SK-N-SH treated with all-trans-retinoic acid at 6 μM for 48 hours (cell line): ENCODE results near the gene R3HDM2.

ENCODE experiments used
- ATAC-seq: fragments of 200-7000 bp; cut with Tn5 transposase; 3 replicates; pipeline ENCODE4 v1.9.1; 2020; ENCODE audit warnings: mild to moderate bottlenecking, moderate library complexity
- ARNTL ChIP-seq: fragments of 450-650 bp; formaldehyde crosslinking; IDR thresholded peaks from 2 replicates; pipeline ENCODE4 v1.5.0; 2020; ENCODE audit warnings: low read depth, mild to moderate bottlenecking, moderate library complexity, borderline replicate concordance
- BACH2 ChIP-seq: fragments of 250-450 bp; sonication (Bioruptor Pico); IDR thresholded peaks from 2 replicates; pipeline ENCODE4 v1.9.0; 2021; ENCODE audit warnings: mild to moderate bottlenecking, borderline replicate concordance
- CREB5 ChIP-seq: fragments of 250-450 bp; sonication (Bioruptor Pico); IDR thresholded peaks from 2 replicates; pipeline ENCODE4 v1.5.1; 2020; ENCODE audit warnings: low read depth, mild to moderate bottlenecking, moderate library complexity
- CSDC2 ChIP-seq: fragments of 250-450 bp; sonication (Bioruptor Pico); IDR thresholded peaks from 2 replicates; pipeline ENCODE4 v1.5.0; 2020; ENCODE audit warnings: mild to moderate bottlenecking, moderate library complexity
- CSRNP3 ChIP-seq: fragments of 250-450 bp; sonication (Bioruptor Pico); IDR thresholded peaks from 2 replicates; pipeline ENCODE4 v1.5.1; 2021; ENCODE audit warnings: mild to moderate bottlenecking, moderate library complexity
- ESRRG ChIP-seq: fragments of 250-450 bp; sonication (Bioruptor Pico); IDR thresholded peaks from 2 replicates; pipeline ENCODE4 v1.6.1; 2021; ENCODE audit warnings: mild to moderate bottlenecking
- GLIS3 ChIP-seq: fragments of 250-450 bp; sonication (Bioruptor Pico); IDR thresholded peaks from 2 replicates; pipeline ENCODE4 v1.5.0; 2020; ENCODE audit warnings: mild to moderate bottlenecking, moderate library complexity
- ISL1 ChIP-seq: fragments of 250-450 bp; sonication (Bioruptor Pico); IDR thresholded peaks from 2 replicates; pipeline ENCODE4 v2.1.2; 2022; ENCODE audit warnings: mild to moderate bottlenecking, moderate library complexity
- OSR1 ChIP-seq: fragments of 250-450 bp; sonication (Bioruptor Pico); IDR thresholded peaks from 2 replicates; pipeline ENCODE4 v1.8.0; 2022; ENCODE audit warnings: moderate library complexity, mild to moderate bottlenecking, inconsistent platforms
- PATZ1 ChIP-seq: fragments of 250-450 bp; sonication (Bioruptor Pico); IDR thresholded peaks from 2 replicates; pipeline ENCODE4 v1.8.0; 2020; ENCODE audit warnings: mild to moderate bottlenecking, moderate library complexity, borderline replicate concordance
- POU6F1 ChIP-seq: fragments of 250-450 bp; sonication (Bioruptor Pico); IDR thresholded peaks from 2 replicates; pipeline ENCODE4 v1.8.0; 2021; ENCODE audit warnings: low read depth, mild to moderate bottlenecking, moderate library complexity, borderline replicate concordance
- RARB ChIP-seq: fragments of 250-450 bp; sonication (Bioruptor Pico); IDR thresholded peaks from 2 replicates; pipeline ENCODE4 v1.8.0; 2021; ENCODE audit warnings: mild to moderate bottlenecking, moderate library complexity
- SNAI2 ChIP-seq: fragments of 250-450 bp; sonication (Bioruptor Pico); IDR thresholded peaks from 2 replicates; pipeline ENCODE4 v1.5.0; 2020; ENCODE audit warnings: mild to moderate bottlenecking, moderate library complexity
- TCF4 ChIP-seq: fragments of 250-450 bp; sonication (Bioruptor Pico); IDR thresholded peaks from 2 replicates; pipeline ENCODE4 v1.8.0; 2021; ENCODE audit warnings: mild to moderate bottlenecking, moderate library complexity, borderline replicate concordance
- TOX ChIP-seq: fragments of 250-450 bp; sonication (Bioruptor Pico); IDR thresholded peaks from 2 replicates; pipeline ENCODE4 v1.8.0; 2021; ENCODE audit warnings: mild to moderate bottlenecking, moderate library complexity, borderline replicate concordance
- TSHZ2 ChIP-seq: fragments of 250-450 bp; sonication (Bioruptor Pico); IDR thresholded peaks from 2 replicates; pipeline ENCODE4 v1.5.0; 2020; ENCODE audit warnings: mild to moderate bottlenecking, moderate library complexity
- ZC3H10 ChIP-seq: fragments of 250-450 bp; sonication (Bioruptor Pico); IDR thresholded peaks from 2 replicates; pipeline ENCODE4 v1.5.1; 2021; ENCODE audit warnings: mild to moderate bottlenecking, moderate library complexity
- ZFP3 ChIP-seq: fragments of 250-450 bp; sonication (Bioruptor Pico); IDR thresholded peaks from 2 replicates; pipeline ENCODE4 v1.5.0; 2020; ENCODE audit warnings: mild to moderate bottlenecking, moderate library complexity
- ZFP30 ChIP-seq: fragments of 450-650 bp; formaldehyde crosslinking; IDR thresholded peaks from 2 replicates; pipeline ENCODE4 v1.5.0; 2022; ENCODE audit warnings: mild to moderate bottlenecking, moderate library complexity
- ZNF565 ChIP-seq: fragments of 450-650 bp; formaldehyde crosslinking; conservative IDR thresholded peaks from 2 replicates; pipeline ENCODE4 v1.5.0; 2020; ENCODE audit warnings: low read depth, mild to moderate bottlenecking, moderate library complexity
- ZNF70 ChIP-seq: fragments of 450-650 bp; formaldehyde crosslinking; IDR thresholded peaks from 2 replicates; pipeline ENCODE4 v1.5.0; 2020; ENCODE audit warnings: mild to moderate bottlenecking, moderate library complexity
- ZNF8 ChIP-seq: fragments of 450-650 bp; formaldehyde crosslinking; IDR thresholded peaks from 2 replicates; pipeline ENCODE4 v1.5.0; 2020; ENCODE audit warnings: mild to moderate bottlenecking, moderate library complexity

R3HDM2 gene

GRCh38 chr12:57248934-57249742 is 181.7 kb downstream of the R3HDM2 start:
- no peak for ATAC-seq
- TF ChIP-seq TSHZ2: no peak
- no peak for TF ChIP-seq TCF4 (CRISPR knock-in tag)
- TF ChIP-seq ISL1 (CRISPR knock-in tag): no peak
- TF ChIP-seq SNAI2 (CRISPR knock-in tag): no peak
- TF ChIP-seq RARB (CRISPR knock-in tag): no peak
- no peak for TF ChIP-seq CREB5
- no peak for TF ChIP-seq POU6F1 (CRISPR knock-in tag)
- no peak for TF ChIP-seq CSRNP3 (CRISPR knock-in tag)
- no peak for TF ChIP-seq ZC3H10 (CRISPR knock-in tag)
- TF ChIP-seq ZFP30 (CRISPR knock-in tag): no peak
- no peak for TF ChIP-seq BACH2 (CRISPR knock-in tag)
- TF ChIP-seq TOX (CRISPR knock-in tag): no peak
- TF ChIP-seq ARNTL (CRISPR knock-in tag): no peak
- TF ChIP-seq ZNF8: no peak
- TF ChIP-seq ZFP3 (CRISPR knock-in tag): no peak
- no peak for TF ChIP-seq ZNF565
- no peak for TF ChIP-seq CSDC2
- no peak for TF ChIP-seq ESRRG (CRISPR knock-in tag)

GRCh38 chr12:57247041-57247440 is 183.8 kb downstream of the R3HDM2 start:
- no peak for ATAC-seq

More at GRCh38 chr12:57247041-57247440, 183.8 kb downstream of the R3HDM2 start:
- TF ChIP-seq PATZ1 (CRISPR knock-in tag): no peak
- no peak for TF ChIP-seq CSRNP3 (CRISPR knock-in tag)
- TF ChIP-seq GLIS3 (CRISPR knock-in tag): no peak
- TF ChIP-seq BACH2 (CRISPR knock-in tag): no peak
- TF ChIP-seq TOX (CRISPR knock-in tag): no peak
- TF ChIP-seq CREB5: no peak
- no peak for TF ChIP-seq SNAI2 (CRISPR knock-in tag)
- no peak for TF ChIP-seq ZFP3 (CRISPR knock-in tag)
- no peak for TF ChIP-seq TCF4 (CRISPR knock-in tag)
- TF ChIP-seq ZFP30 (CRISPR knock-in tag): no peak
- TF ChIP-seq ZNF565: no peak
- no peak for TF ChIP-seq ZC3H10 (CRISPR knock-in tag)
- no peak for TF ChIP-seq ARNTL (CRISPR knock-in tag)
- no peak for TF ChIP-seq ZNF70 (CRISPR knock-in tag)
- TF ChIP-seq OSR1 (CRISPR knock-in tag): no peak
- TF ChIP-seq POU6F1 (CRISPR knock-in tag): no peak
- no peak for TF ChIP-seq RARB (CRISPR knock-in tag)
